ENCODE data around the gene DNAL4. TPM values are rescaled to one million over a fixed set of nuclear protein-coding genes. Genes with fewer than 3 reads are reported as not detected.

Gene DNAL4
- total and polyA plus RNA-seq, 2 donors = 12.4 to 21.5 TPM

- no peak overlapping the region for H3K27ac ChIP-seq (ENCODE audit: low read depth)
- WGBS = 84% methylated on average over 8 of the region's 8 CpGs
These were observed 21.4 kb downstream of the DNAL4 start for GRCh38 chr22:38772623-38772873.

GRCh38 chr22:38770257-38770949 is 23.5 kb downstream of the DNAL4 start:
- DNase-seq (ENCODE audit: extremely low spot score) = no peak
- Histone ChIP-seq H3K4me3 (ENCODE audit: low read depth, low read length) (no peak overlapping the region), H3K36me3 (ENCODE audit: insufficient read depth) (no peaks in the 10 kb centered on the region), H3K4me1 (ENCODE audit: insufficient read depth) (no peaks in the 10 kb centered on the region), H3K27ac (ENCODE audit: low read depth) (no peak overlapping the region)
- WGBS = 92% methylated on average over 16 of the region's 16 CpGs

More at GRCh38 chr22:38772623-38772873, 21.4 kb downstream of the DNAL4 start:
- Histone ChIP-seq H3K36me3 (ENCODE audit: insufficient read depth) (no peaks in the 10 kb centered on the region), H3K4me3 (ENCODE audit: low read depth, low read length) (no peak overlapping the region), H3K4me1 (ENCODE audit: insufficient read depth) (no peaks in the 10 kb centered on the region)
- no peak for DNase-seq (ENCODE audit: extremely low spot score)

GRCh38 chr22:38768036-38768435 is 25.9 kb downstream of the DNAL4 start:
- H3K4me3 ChIP-seq (ENCODE audit: low read depth, low read length) = no peak overlapping the region
- WGBS = 93% methylated on average over 11 of the region's 11 CpGs
- H3K36me3 ChIP-seq (ENCODE audit: insufficient read depth) = no peaks in the 10 kb centered on the region
- no peak overlapping the region for H3K27ac ChIP-seq (ENCODE audit: low read depth)
- H3K4me1 ChIP-seq (ENCODE audit: insufficient read depth) = no peaks in the 10 kb centered on the region
- no peak for DNase-seq (ENCODE audit: extremely low spot score)

- DNase-seq (ENCODE audit: extremely low spot score) = no peak
- H3K4me1 ChIP-seq (ENCODE audit: insufficient read depth) = no peaks in the 10 kb centered on the region
- 81% methylated on average over 9 of the region's 9 CpGs for WGBS
- H3K4me3 ChIP-seq (ENCODE audit: low read depth, low read length) = no peak overlapping the region
- no peak overlapping the region for H3K27ac ChIP-seq (ENCODE audit: low read depth)
- H3K36me3 ChIP-seq (ENCODE audit: insufficient read depth) = no peaks in the 10 kb centered on the region
These were observed 26.6 kb downstream of the DNAL4 start for GRCh38 chr22:38767313-38767712.

- no peak overlapping the region for H3K4me3 ChIP-seq (ENCODE audit: low read depth, low read length)
- DNase-seq (ENCODE audit: extremely low spot score) = no peak
- H3K36me3 ChIP-seq (ENCODE audit: insufficient read depth) = no peaks in the 10 kb centered on the region
- H3K4me1 ChIP-seq (ENCODE audit: insufficient read depth) = no peaks in the 10 kb centered on the region
- H3K27ac ChIP-seq (ENCODE audit: low read depth) = no peak overlapping the region
- WGBS = 48% methylated on average over 14 of the region's 14 CpGs
These were observed 27.7 kb downstream of the DNAL4 start for GRCh38 chr22:38766076-38766777.

- no peaks in the 10 kb centered on the region for H3K36me3 ChIP-seq (ENCODE audit: insufficient read depth)
- WGBS = 57% methylated on average over 11 of the region's 11 CpGs
- DNase-seq (ENCODE audit: extremely low spot score) = no peak
- no peak overlapping the region for H3K4me3 ChIP-seq (ENCODE audit: low read depth, low read length)
- H3K27ac ChIP-seq (ENCODE audit: low read depth) = no peak overlapping the region
- no peaks in the 10 kb centered on the region for H3K4me1 ChIP-seq (ENCODE audit: insufficient read depth)
These were observed 31.4 kb downstream of the DNAL4 start for GRCh38 chr22:38762551-38762983.

- Histone ChIP-seq H3K4me3 (ENCODE audit: low read depth, low read length) (no peak overlapping the region), H3K36me3 (ENCODE audit: insufficient read depth) (no peaks in the 10 kb centered on the region), H3K4me1 (ENCODE audit: insufficient read depth) (no peaks in the 10 kb centered on the region), H3K27ac (ENCODE audit: low read depth) (no peak overlapping the region)
- DNase-seq (ENCODE audit: extremely low spot score) = no peak
- WGBS = 77% methylated on average over 20 of the region's 20 CpGs
These were observed 32.5 kb downstream of the DNAL4 start for GRCh38 chr22:38761202-38762162.

GRCh38 chr22:38760477-38761201 is 33.3 kb downstream of the DNAL4 start:
- Histone ChIP-seq H3K4me3 (ENCODE audit: low read depth, low read length) (no peak overlapping the region), H3K4me1 (ENCODE audit: insufficient read depth) (no peaks in the 10 kb centered on the region), H3K36me3 (ENCODE audit: insufficient read depth) (no peaks in the 10 kb centered on the region), H3K27ac (ENCODE audit: low read depth) (no peak overlapping the region)
- DNase-seq (ENCODE audit: extremely low spot score) = no peak
- WGBS = 77% methylated on average over 12 of the region's 12 CpGs

- 82% methylated on average over 7 of the region's 7 CpGs for WGBS
- no peak overlapping the region for H3K27ac ChIP-seq (ENCODE audit: low read depth)
- no peaks in the 10 kb centered on the region for H3K4me1 ChIP-seq (ENCODE audit: insufficient read depth)
- no peak overlapping the region for H3K4me3 ChIP-seq (ENCODE audit: low read depth, low read length)
- DNase-seq (ENCODE audit: extremely low spot score) = no peak
- H3K36me3 ChIP-seq (ENCODE audit: insufficient read depth) = no peaks in the 10 kb centered on the region
These were observed 34.9 kb downstream of the DNAL4 start for GRCh38 chr22:38759005-38759404.

- no peak overlapping the region for H3K27ac ChIP-seq (ENCODE audit: low read depth)
- H3K4me1 ChIP-seq (ENCODE audit: insufficient read depth) = no peaks in the 10 kb centered on the region
- 79% methylated on average over 16 of the region's 16 CpGs for WGBS
- no peak overlapping the region for H3K4me3 ChIP-seq (ENCODE audit: low read depth, low read length)
- no peaks in the 10 kb centered on the region for H3K36me3 ChIP-seq (ENCODE audit: insufficient read depth)
- DNase-seq (ENCODE audit: extremely low spot score) = no peak
These were observed 35.5 kb downstream of the DNAL4 start for GRCh38 chr22:38758276-38758945.

- no peak for DNase-seq (ENCODE audit: extremely low spot score)
- Histone ChIP-seq H3K4me3 (ENCODE audit: low read depth, low read length) (no peak overlapping the region), H3K36me3 (ENCODE audit: insufficient read depth) (no peaks in the 10 kb centered on the region), H3K4me1 (ENCODE audit: insufficient read depth) (no peaks in the 10 kb centered on the region), H3K27ac (ENCODE audit: low read depth) (no peak overlapping the region)
- 63% methylated on average over 4 of the region's 4 CpGs for WGBS
These were observed 36.5 kb downstream of the DNAL4 start for GRCh38 chr22:38757464-38757757.

GRCh38 chr22:38756711-38757463 is 37.1 kb downstream of the DNAL4 start:
- Histone ChIP-seq H3K27ac (ENCODE audit: low read depth) (no peak overlapping the region), H3K36me3 (ENCODE audit: insufficient read depth) (no peaks in the 10 kb centered on the region), H3K4me1 (ENCODE audit: insufficient read depth) (no peaks in the 10 kb centered on the region), H3K4me3 (ENCODE audit: low read depth, low read length) (no peak overlapping the region)
- DNase-seq (ENCODE audit: extremely low spot score) = no peak
- 63% methylated on average over 17 of the region's 17 CpGs for WGBS

Data from urinary bladder (tissue), 4 donors.